ENCODE measurements around the gene DAZAP1.

- no peak for TF ChIP-seq POLR2A (IDR thresholded peaks at IDR 0.05)
- TF ChIP-seq, protein P1, sequence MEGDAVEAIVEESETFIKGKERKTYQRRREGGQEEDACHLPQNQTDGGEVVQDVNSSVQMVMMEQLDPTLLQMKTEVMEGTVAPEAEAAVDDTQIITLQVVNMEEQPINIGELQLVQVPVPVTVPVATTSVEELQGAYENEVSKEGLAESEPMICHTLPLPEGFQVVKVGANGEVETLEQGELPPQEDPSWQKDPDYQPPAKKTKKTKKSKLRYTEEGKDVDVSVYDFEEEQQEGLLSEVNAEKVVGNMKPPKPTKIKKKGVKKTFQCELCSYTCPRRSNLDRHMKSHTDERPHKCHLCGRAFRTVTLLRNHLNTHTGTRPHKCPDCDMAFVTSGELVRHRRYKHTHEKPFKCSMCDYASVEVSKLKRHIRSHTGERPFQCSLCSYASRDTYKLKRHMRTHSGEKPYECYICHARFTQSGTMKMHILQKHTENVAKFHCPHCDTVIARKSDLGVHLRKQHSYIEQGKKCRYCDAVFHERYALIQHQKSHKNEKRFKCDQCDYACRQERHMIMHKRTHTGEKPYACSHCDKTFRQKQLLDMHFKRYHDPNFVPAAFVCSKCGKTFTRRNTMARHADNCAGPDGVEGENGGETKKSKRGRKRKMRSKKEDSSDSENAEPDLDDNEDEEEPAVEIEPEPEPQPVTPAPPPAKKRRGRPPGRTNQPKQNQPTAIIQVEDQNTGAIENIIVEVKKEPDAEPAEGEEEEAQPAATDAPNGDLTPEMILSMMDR (IDR thresholded peaks at IDR 0.05) = no peak
- no peak for TF ChIP-seq EP300 (IDR thresholded peaks at IDR 0.05)
- TF ChIP-seq POLR2AphosphoS5 (IDR thresholded peaks at IDR 0.05) = no peak
These were observed 59.8 kb downstream of the DAZAP1 start for GRCh38 chr19:1467215-1467489.
